KG1 (cell line): ENCODE measurements around the gene DHRS7B.
A peak's percentile ranks its signal among the peaks of the same experiment; 100 is the strongest.
"Not testable (repeated sequence)": the region's sequence is repeated elsewhere in the genome, so short reads cannot be mapped to it uniquely, and the experiment has no call there.

Experiments used
- DNase-seq: peaks from one replicate; lab custom pipeline; 2025; lab: John Stamatoyannopoulos, UW

The DHRS7B gene

DNA sequence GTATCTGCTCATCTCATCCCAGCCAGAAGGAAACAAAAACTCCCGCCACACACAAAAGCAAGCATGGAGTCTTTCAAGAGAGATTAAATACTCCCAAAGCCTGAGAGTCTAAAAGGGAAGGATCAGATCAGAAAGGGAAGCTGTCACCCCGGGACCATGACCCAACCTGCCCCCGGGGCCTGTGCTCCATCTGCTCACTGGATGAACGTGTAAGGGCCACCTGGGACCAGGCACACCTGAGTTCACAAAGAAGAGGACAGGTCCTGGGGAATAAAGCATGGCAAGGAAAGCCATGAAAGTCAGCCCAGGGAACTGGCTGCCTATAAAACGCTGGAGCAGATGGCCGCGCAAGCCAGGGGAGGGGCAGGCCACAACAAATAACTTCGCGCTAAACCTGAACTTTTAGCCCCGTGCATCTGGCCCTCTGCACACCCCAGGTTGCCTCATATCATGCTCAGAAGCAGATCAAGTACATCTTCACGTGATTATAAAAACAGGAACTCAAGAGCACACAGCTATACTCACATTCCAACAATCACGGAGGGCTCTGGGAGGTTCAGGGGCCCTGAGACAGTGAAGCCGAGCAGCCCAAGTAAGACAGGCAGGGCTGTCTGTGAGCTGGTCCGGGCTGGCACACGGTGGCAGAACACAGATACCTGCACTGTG, 83.8 kb downstream of the DHRS7B start:
- DNase-seq = no peak

DNA sequence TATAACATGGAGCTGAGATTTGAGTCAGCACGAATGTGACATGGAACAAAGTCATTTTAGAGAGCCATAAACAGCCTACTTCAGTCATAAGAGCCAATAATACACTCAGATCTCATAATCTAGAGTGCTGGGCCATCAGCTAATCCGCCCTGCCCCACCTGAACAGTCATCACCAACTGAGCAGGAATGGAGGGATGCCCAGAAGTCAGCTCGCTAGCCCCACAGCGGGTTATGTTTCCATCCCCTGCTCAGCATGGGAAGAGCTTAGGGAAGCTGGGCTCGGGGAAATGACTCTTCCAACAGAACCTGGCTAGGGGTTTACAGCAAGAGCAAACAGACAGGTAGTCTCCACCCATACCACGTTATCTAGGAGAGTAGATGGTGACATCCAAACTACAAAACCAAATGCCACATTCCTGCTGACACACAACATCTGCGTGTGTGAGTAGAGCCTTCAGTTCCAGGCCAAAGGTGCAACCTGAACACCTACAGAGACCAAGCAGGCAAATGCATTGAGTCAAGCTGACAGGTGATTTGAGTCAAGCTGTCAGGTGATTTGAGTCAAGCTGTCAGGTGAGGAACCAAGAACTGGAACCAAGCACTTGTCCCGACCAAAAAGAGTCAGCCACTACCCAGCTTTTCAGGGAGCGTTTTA, 85.2 kb downstream of the DHRS7B start:
- DNase-seq = no peak

DNA sequence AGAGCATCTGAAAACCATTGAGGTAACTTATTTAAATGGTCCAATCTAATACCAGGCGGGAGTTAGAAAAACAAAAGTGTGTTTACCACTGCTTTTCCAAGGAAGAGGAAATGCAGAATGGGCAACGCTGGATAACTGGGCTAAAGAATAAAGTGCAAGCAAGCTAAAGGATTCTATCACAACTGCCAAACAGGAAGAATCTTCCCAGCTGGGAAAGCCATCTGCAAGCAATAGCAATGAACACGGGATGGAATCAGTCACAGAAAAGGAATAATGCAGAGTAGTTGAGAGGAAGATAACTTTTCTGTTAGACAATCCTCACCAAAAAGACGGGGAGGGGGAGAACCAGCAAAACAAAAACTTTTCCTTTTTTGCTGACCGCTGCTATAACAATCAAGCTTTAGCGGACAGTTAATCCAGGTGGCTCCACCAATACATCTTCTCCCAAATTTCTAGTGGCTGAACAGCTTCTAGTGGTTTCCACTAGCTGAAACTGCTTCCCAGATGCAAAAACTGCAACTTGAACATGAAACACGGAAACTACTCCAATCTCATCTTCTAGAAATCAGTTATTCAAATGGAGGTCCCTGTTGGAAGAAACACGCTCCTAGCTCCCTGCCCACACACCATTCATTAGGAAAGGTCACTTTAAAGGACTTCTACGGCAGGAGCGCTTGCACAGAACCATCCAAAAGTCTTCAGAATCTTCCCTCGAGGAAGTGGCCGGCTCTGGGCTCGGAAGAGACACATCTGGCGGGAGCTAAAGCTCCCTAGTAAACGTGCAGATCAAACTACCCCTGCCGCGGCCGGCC, 86.3 kb downstream of the DHRS7B start:
- no peak for DNase-seq

DNA sequence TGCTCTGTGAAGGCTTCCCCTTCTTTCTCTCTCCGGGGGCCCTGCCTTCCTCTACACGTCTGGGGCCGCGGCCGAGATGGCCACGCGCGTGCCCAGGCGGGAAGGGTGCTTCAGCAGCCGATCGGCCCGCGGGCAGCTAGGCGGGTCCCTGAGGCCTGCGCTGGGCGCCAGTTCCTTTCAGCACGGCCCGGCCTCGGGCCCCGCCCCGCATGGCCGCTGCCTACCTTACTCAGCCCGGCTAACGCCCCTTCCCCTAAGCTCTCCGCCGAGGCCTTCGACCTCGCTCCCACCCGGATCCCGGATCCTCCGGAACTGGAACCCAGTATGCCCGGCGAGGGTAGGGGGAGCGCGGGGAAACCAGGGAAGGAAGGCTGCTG, 86.9 kb downstream of the DHRS7B start:
- no peak for DNase-seq

DNA sequence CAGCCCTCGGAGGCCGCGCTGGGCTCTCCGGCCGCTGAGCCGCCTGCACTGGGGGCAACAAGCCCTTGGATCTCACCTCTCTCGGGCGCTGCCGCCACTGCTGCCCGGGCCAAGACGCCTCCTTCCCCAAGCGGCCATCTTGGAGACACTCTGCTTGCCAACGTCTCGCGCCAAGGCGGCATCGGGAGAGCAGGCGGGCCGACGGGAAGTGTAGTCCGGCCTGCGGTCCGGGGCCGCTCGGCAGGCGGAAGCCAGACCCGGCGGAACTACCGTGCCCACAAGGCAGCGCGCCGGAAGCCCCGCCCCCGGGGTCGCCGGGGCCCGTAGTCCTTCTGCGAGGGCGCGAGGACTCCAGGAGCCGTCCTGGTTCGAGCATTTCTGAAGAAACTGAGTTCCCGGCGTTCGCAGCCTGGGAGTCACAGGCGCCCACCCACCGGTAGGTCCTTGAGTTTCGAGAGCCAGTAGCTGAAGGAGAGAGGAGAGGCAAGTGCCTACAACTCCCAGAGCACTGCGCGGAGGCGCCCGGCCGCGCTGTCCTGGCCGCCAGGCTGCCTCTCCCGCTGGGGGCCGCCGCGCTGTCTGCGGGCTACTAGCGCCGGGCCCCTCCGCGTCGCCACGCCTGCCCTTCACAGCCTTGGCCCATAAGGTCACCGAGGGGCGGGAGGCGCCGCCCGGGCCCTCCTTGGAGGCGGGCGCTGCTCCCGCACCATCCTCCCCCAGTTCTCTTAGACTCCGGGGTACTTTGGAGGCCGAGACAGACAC, 87.4 kb downstream of the DHRS7B start, which contains the start of gene TMEM11:
Gene TMEM11, minus strand, starts transcription at position 147 of the 762 bp plus-strand sequence. Its CDS starts 9 bp downstream, at position 138.
- peak; percentile 45 for DNase-seq

DNA sequence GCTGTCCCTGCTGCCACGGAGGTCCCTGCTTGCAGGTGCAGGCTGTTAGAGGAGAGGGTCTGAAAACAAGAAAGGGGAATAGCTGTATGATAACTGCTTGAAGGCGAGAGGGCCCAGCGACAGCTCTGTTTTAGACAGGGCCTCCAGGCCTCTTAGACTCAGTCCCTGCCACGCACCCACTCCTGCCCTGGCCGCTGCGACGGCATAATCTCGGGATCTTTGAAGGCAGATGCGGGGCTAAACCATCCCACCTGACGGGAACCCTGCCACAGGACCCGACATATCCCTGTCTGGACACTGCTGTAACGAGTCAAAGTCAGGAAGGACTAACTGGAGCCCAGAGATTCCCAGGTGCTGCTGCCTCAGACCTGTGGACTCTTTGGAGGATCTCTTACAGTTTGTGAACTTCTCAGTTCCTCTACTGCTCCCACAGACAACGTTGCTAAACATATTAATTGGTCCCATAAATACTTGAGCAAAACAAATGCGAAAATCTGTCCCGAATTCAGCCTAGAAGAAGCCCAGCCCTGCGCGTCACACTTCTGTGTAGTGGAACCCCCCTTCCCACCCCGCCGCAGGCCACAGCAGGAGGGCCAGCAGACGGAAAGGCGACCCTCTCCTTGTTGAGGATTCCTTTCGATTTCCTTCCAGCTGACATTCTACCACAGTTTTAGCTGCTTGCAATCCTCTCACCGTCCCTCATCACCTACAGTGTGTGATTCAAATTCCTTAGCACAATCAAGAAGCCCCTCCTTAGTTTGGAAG, 88.2 kb downstream of the DHRS7B start:
- no peak for DNase-seq

DNA sequence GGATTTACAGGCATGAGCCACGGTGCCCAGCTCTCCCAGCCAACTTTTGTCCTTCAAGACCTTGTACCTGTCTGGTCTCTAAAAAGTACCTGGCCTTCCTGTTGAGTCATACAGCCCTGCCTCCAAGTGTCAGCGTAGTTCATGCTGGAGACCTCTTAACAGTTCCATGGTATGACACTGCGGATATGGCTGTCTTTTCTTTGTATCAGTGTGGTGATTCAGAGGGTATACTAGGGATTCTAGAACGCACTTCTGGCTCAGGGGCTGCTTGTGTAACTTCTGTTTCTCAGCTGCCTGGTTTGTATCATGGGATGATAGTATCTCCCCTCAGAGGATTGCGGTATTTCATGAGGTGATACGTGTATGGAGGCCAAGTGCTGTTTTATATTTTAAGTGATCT, 89.2 kb downstream of the DHRS7B start:
- DNase-seq = no peak

DNA sequence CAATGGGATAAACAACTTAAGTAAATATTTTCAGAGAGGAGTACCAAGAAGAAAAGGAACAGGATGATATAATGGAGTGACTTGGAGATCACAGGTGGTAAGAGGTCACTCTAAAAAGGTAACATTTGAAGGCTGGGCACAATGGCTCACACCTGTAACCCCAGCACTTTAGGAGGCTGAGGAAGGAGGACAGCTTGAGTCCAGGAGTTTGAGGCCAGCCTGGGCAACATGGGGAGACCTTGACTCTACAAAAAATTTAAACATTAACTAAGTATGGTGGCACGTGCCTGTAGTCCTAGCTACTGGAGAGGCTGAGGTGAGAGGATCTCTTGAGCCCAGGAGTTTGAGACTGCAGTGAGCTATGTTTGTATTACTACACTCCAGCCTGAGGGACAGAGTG, 90.6 kb downstream of the DHRS7B start:
- no peak for DNase-seq

DNA sequence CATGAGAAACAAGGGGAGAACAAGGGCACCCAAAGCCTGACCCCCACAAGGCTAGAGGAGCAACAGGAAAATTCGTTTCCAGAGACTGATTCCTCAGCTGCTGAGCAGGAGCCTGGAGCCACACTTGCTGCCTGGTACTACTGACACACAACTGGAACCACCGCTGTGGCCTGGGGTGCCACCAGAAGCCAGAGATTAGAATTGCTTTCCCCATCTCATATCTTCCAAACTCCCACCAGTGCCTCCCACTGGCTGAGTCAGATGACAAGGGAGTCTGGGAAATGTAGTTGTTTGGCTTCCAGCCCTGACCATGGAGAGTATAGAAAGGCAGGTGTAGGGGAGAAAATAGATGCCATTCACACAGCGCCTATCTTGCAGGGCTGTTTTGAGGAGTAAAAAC, 91.3 kb downstream of the DHRS7B start:
- DNase-seq = no peak

DNA sequence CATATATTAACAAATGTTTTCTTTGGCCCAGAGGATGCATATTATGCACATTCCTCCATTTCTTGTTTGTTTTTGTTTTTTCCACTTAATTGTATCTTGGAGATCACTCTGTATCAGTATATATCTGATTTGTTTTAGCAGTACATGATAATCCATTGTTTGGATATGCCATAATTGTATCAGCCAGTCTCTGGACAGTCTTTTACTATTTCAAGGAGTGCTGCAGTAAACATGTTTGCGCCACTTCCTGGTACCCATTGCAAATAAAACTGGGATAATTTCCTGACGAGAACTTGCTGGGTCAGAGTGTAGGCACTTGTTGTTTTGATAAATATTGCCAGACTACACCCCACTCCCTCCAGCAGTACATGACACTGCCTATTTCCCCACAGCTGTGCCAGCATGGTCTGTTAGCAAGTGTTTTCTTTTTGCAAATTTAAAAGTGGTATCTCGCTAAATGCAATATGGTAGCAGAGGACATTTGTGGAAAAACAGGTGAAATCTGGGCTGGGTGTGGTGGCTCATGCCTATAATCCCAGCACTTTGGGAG, 92.1 kb downstream of the DHRS7B start:
- no peak for DNase-seq

DNA sequence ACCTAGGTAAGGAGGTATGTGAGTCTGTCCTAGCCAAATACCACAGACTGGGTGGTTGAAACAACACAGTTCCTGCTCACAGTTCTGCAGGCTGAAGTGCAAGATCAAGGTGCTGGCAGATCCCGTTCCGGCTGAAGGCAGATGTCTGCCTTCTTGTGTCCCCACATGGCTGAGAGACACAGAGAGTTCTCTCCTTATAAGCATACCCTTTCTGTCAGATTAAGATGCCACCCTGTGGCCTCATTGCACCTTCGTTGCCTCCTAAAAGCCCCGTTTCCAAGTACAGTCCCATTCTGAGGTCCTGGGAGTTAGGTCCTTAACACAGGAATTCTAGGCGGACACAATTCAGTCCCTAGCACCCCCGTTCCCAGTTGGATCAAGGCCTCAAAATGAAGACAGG, 96.3 kb downstream of the DHRS7B start:
- no peak for DNase-seq

DNA sequence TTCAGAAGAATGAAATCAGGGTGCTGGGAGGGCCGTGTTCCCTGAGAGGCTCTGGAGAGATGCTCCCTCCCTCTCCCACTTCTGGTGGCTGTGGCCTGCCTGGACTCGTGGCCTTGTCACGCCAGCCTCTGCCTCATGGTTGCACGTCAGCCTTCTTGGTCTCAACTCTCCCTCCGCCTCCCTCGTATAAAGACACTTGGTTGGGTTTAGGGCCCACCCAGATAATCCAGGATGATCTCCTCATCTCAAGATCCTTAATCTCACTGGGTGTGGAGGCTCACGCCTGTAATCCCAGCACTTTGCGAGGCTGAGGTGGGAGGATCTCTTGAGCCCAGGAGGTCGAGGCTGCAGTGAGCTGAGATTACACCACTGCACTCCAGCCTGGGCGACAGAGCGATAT, 100.5 kb downstream of the DHRS7B start:
- DNase-seq = not testable (repeated sequence)

DNA sequence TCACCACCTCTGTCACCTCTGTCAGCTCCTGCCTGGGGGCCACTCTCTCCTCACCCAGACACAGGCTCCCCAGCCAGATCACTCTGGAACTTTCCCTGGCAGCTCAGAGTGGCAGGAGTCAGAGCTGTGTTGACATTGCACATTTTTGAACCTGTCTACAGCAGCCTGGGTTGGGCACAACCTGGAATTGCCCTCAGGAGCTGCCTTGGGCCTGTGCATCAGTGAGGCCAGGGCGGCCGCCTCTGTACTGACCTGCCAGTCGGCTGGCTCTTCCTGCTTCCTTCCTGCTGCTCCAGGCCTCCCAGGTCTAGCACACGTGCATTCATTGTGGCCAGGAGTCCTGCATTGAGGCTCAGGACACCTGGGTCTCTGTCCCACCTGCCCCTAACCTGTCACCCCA, 101.3 kb downstream of the DHRS7B start:
- no peak for DNase-seq

DNA sequence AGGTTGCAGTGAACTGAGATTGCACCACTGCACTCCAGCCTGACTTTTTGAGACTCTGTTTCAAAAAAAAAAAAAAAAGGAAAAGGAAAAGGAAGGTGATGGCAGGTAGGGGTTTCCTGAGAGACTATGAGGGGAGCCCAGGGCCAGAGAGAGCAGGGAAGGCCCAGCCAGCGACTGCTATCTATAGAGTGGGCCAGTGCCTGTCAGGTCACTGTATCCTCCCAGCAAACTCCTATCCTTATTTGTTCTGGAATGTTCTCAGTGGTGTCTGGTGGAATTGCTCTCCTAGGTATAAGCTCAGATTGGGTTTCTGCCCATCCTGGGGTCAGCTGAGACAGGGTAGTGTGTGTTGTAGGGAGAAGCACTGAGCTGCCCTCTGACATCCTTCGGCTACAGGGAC, 102.1 kb downstream of the DHRS7B start:
- DNase-seq = no peak

DNA sequence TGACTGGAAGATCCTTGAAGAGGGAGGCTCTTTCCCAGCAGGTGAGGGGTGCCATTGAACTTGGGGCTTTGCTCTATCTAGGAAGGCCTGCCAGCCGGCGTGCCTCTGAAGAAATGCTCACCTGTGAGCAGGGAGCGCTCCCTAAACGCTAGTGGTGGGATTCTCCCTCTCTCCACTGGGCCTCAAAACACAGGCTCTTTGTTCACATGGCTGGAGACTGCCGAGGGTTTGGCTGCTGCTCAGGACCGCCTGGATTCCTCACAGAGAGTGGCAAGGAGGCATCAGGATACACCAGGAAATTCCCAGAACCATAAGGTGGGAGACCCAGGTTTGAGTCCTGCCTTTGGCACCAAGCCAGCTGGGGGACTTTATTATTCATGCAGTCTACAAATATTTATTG, 104.8 kb downstream of the DHRS7B start:
- DNase-seq = no peak

DNA sequence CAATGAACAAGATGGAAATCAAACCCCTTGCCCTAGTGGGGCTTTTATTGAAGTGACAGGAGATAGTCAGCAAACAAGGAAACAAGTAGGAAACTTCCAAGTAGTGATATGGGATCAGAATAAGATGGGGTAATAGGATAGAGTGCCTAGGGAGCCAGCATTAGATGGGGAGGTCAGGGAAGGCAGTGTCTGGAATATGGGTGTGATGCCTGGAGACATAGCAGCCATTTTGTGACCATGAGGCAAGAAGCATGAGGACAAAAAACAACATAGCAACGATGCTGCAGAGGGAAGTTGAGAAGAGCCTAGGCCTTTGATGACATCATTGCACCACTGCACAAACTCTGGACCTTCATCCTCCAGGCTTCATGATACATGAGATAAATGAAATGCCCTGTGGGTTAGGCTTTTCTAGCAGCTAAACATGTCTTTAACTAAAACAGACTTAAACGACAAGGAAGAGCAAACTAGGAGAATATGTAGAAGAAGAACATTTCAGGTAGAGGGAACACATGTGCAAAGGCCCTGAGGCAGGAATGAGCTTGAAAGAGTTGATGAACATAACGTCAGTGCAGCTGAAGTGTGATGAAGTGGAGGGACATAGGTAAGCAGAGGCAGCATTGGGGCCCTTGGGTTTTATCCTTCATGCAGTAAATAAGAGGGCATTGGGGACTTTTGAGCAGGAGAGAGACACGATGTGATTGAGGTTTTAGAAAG, 105.4 kb downstream of the DHRS7B start:
- no peak for DNase-seq

DNA sequence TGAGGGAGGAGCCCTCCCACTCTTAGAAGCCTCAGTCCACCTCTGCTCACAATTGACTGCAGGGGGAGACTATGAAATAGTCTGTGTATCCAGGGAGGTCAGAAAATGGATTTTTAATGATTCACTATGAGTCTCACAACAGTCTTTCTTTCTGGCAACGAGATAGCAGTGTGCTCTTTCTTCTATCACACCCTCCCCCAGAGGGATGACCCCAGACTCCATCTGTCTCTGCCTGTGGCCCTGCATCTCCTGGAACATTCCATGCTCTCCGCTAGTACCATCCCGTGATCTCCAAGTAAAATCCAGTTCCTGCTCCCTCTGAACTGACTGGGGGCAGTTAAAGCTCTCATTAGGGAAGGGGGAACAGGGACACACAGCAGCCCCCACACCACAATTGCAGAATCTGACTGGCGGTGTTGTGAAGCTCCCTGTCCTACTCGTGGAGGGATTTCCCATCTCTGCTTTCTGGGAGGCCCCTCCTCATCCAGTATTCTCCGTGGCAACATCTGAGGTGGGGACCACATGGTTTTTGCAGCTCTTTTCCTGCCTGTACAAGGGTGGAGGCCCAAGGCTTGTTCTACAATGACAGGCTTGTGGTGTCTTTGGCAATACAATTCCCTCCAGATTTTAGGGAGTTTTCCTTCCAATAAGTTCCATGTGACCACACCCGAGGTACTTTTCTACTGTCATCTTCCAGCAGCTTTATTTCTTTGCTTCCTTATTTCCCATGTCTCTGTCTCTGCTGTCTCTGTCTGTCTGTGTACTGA, 107.0 kb downstream of the DHRS7B start:
- no peak for DNase-seq

DNA sequence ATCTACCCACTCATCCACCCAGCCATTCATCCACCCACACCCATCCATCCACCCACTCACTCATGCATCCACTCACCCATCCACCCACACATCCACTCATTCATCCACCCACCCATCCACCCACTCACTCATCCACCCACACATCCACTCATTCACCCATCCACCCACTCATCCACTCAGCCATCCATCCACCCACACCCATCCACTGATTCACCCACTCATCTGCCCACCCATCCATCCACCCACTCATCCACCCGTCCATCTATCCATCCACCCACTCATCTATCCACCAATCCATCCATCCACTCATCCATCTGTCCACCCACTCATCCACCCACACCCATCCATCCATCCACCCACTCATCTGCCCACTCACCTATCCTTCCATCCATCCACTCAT, 109.2 kb downstream of the DHRS7B start:
- DNase-seq = no peak

DNA sequence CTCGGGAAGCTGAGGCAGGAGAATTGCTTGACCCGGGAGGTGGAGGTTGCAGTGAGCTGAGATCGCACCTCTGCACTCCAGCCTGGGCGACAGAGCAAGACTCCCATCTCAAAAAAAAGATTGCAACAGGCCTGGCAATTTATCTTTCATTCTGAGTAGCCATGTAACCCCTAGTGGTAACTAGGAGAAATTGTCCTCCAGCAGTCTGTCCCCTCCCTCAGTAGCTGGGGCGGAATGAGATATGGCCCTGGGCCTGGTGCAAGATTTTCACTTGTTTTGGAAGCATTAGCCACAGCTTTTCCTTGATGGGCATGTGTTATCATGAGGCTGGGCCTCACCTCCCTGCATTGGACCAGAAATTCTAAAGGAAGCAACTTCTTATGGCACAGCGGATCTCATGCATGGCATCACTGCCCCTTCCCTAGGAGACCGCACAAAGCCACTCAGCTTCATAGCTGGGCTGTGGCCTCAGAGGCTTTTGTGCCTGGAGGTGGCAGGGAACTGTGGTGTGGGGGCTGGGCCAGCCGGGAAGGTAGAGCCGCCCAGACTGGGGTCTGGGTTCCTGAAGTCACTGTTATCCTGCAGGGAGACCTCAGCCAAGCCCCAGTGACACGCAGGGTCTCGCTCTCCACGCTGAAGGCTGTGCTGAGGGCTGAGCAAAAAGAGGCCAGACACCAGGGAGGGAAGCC, 113.1 kb downstream of the DHRS7B start:
- DNase-seq = no peak
